Activated CD4-positive, alpha-beta T cell treated with anti-CD3 and anti-CD28 coated beads, Interleukin-2, amount 50 U/mL, for 16 hours (primary cell): Measurements from ENCODE around the gene NFATC1.

Experiments
- DNase-seq: peaks from one replicate; pipeline ENCODE4 v3.0.0-alpha.2; 2020

The NFATC1 gene

DNA sequence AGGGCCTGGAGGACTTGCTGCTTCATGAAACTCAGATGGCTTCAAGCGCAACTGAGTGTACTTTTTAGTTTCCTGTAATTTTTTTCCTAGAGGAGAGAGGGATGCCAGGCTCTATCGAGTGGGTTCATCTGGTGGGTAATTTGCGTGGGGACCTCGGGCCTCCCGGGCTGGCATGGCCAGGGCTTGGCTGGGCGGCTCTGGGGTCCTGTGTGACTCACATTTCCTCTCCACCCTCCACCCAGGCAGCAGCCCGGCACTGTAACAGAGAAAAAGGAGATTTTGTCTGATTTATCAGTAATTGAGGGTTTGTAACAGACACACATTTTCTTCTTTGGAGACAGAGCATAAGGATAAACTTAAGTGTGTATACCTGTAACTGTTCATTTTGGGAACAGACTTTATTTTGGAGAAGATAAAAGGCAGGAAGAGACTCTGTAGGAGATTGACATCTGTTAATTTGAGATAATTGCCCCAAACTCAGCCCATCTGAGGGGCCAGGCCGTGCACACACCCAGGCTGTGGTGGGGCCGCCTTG is 64.3 kb downstream of the NFATC1 start:
- no peak for DNase-seq

DNA sequence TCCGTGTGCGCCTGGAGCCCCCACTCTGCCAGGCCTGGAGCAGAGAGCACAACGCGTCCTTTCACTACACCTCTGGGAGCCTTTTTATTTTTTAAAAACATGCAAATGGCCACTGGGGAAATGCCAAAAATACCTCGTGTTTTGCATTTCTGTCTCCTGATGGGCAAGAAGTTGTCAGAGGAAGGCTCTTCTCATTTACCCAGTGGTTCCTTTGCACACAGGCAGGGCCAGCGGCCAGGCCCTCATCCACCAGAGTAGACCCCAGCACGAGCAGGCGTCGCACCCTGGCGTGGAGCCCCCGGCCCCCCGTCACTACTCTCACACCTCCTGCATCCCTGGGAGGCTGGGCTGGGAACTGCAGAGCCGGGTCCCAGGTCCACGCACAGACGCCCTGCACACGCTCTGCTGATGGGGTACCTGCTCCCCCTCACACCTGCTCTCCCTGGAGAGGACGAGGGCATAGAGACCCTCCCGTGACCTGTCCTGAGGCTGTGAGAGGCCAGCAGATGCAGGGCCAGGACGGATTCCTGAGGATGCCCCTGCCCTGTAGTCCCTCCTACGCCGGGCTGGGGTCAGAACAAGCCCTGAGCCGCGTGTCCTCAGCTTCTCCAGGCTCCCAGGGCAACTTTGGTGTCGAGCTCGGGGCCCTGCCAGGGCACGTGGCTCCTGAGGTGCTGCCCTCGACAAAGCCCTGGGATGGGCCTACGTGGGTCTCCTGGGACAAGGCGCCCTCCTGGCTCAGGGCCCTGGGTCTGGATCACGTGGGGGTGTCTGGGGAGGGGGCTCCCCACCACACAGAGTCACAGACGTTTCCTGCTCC is 65.0 kb downstream of the NFATC1 start:
- no peak for DNase-seq

DNA sequence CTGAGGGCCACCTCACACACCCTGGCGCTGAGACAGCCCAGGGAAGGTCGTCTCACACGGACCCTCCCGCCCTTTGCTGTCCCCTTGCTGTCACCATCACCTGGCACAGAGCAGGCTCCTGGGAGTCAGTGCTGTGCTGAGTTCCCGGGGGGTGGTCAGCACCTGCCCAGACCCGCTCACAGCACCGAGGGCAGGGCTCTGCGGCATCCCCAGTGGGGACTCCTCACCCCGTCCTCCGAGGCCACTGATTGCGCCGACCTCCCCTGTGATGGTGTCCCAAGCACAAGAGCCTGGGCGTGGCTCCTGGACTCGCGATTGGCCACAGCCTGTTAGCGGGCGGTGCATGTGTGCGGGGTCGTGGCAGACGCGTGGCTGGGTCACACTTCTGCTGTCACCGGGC is 65.9 kb downstream of the NFATC1 start:
- no peak for DNase-seq

DNA sequence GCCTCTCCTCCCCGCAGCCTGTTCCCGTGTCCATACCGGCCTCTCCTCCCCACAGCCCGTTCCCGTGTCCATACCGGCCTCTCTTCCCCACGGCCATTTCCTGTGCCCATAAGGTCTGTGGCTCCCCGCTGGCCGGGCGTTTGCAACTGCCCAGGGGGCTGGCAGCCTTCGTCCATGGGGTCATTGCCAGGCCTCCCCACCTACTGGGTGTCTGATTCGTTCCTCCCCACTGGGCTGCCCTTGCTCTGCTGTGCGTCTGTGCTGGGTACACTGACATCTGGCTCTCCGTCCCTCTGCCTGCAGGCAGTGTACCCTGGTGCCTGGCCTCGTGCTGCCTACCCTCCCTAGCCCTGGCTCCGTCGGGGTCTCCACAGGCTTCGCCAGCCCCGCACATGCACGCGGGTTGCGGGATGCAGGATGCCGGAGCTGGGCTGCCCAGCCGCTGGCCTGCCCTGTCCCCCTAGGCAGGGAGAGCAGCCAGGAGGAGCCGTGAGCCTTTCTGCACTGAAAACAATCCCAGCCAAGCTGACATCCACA is 67.8 kb downstream of the NFATC1 start:
- DNase-seq = no peak

DNA sequence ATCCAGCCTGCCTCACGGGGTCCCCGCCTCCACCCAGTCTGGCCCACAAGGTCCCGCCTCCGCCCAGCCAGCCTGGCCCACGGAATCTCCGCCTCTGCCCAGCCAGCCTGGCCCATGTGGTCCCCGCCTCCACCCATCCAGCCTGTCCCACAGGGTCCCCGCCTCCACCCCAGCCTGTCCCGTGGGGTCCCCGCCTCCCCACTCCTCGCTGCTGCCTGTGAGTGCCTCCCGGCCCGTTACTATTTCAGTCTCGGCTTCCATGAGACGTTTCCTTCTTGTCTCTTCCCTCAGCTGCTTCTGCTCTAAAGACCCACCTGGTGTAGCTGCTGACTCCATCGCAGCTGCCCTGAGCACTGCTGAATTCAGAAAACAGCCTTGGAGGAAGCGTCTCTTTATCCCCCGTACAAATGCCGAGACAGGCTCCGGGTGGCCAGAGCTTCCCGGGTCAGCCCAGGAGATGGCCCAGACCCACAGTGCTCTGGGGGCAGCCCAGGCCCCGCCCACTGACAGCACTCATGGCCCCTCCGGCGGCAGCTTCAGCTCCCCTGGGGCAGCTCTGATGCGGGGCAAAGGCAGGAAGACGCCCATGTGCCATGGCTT is 69.8 kb downstream of the NFATC1 start:
- no peak for DNase-seq

DNA sequence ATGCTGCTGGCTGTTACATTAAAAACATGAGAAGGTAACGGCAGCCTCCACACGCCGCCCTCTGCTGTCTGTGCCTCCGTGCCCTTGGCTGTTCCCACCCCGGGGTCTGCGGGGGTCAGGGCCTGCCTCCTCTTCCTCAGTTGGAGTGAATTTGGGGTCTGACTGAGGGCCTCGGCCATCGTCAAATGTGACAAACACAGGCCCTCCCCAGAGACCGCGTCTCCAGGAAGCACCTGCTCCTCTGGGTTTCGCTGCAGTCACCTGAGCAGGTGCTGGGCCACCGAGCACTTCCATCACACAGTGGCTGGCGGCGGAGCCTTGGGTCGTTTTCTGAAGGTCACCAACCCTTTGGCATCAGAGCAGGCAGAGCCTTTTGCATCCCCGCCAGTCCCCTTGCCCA is 70.9 kb downstream of the NFATC1 start:
- no peak for DNase-seq

DNA sequence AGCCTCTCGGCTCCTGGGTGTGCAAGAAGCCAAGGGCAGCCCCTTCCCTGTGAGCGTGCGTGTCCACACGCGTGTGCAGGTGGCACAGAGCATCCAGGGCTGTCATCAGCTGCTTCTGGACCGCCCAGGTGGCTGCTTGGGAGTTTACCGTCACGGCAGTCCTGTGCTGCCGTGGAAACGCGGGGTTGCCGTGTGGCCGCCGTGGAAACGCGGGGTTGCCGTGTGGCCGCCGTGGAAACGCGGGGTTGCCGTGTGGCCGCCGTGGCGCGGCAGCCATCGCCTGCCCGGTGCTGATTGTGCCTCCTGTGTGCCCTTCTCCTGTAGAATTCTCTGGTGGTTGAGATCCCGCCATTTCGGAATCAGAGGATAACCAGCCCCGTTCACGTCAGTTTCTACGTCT is 71.4 kb downstream of the NFATC1 start:
- DNase-seq = no peak

DNA sequence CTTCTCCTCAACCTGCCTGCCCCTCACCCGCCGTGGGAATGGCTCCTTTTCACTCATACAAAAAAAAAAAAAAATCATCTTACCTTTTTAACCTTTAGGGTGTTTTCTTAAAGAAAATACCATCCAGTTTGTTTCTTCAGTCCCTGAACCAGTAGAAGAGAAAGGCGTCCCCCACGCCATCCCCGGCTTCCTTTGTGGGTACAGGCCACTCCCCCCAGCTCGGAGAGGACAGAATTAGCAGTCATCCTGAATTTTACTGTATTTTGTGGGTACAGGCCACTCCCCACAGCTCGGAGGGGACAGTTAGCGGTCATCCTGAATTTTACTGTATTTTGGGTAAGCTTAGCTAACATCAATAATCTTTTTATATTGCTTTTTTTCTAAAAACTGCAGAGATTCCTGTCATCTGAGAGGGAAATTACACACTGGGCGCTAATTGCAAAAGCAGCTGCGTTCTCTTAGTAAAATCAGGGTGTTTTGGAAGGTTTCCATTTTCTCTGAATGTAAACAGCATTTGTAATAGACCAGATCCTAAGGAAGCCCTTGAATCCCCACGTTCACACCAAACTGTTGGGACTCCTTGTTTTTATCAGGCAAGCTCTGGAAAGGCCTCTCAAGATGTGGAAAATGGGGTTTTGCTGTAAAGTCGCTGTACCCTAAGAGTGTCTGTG is 72.5 kb downstream of the NFATC1 start:
- no peak for DNase-seq

DNA sequence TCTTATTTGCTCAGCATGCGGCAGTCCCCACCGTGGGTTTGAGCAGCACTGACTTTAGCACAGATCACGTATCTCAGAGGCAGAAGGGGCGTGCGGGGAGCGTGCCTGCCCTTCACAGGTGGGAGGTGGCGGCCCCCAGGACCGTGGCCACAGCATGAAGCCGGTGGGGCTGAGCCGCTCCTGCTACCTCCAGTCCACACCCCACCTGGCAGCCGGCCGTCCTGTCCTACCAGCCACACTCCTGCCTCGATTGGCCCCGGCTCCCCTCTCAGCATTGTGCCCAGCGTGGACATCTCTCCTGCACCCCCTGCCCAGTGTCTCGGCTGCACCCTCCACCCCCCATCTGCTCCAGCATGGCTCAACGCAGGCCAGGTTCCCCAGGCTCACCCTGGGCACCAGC is 73.6 kb downstream of the NFATC1 start:
- no peak for DNase-seq

DNA sequence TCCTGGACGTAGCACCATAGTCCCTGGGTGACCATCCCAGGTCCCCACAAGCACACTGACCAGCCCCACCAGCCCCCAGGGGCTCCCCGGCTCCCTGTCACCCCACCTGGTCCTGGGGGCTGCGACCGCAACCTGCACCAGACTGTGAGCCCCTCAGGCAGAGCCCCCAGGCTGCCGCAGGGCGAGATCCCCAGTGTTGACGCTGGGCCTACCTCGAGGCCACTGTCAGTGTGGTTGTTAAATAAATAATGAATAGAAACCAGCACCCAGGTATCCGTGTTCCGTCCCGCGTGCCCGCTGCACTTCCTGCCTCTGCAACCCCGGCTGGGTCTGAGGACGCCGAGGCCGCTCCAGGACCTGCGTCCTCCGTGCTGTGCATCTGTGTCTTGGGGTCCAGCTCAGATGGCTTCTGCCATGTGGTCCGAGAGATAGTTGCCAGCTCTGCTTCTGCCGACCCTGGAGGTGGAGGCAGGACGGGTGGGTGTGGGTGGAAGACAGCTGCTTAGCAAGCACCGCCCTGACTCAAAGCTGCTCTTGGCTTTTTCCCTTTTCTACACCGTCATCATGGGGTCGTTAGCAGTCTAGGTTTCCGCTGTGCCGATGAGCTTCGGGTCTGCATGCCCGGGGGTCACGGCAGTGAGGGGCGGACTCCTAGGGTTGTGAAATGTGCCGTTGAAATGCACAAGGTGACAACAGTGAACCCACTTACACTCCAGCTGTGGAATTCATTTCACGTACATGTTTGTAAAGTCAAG is 74.2 kb downstream of the NFATC1 start:
- DNase-seq = no peak

DNA sequence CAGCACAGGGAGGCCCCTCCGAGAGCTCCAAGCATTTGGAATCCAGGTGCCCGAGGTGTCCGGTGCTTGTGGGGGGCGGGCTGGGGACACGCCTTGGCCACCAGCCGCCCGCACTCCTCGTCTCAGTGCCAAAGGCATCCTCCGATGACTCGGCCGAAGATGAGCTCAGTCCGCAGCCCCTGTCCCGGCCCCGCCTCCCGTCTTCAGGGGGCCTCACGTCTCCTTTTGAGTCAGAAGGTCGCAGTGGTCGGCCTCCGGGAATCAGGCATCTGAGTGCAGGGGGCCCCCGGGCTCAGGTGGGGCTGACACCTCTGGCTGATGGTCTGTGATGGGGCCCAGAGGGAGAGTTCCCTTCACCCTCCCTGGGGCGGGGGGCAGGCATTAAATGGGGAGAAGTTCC is 74.8 kb downstream of the NFATC1 start:
- DNase-seq = no peak

DNA sequence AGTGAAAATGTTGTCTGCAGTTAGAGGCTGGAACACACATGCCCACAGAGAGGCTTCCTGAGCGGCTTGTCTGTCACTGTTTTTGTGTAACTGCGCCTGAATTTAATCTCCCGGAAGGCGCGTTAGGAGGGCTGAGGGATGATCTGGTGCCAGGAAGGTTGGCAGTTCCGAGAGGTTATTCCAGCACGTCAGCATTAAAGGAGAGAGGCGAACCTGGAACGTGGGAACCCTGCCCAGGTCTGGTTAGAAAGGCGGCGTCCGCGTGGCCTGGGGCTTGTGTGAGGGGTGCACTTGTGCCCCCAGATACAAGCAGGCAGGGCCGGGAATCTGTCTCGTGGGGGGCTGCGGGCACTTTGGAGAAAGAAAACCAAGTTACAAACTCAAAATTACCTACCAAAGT is 75.3 kb downstream of the NFATC1 start:
- DNase-seq = no peak

DNA sequence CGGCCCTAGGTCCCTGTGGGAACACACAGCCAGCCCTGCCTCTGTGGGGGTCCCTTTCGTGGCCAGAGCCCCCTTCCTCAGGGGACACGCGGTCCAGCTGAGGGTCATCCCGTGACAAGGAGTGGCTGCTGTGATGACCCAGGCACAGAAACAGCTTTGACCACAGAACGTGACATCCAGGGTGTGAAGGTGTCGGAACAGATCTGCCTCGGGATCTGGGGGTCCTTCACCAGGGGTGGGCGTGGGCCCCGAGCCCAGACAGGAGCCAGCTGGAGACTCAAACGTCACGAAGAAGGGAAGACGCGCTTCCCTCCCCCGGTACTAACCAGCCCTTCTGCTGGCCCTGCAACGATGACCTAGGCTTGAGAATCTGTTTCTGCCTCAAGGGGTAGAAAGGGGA is 75.9 kb downstream of the NFATC1 start:
- DNase-seq = no peak

DNA sequence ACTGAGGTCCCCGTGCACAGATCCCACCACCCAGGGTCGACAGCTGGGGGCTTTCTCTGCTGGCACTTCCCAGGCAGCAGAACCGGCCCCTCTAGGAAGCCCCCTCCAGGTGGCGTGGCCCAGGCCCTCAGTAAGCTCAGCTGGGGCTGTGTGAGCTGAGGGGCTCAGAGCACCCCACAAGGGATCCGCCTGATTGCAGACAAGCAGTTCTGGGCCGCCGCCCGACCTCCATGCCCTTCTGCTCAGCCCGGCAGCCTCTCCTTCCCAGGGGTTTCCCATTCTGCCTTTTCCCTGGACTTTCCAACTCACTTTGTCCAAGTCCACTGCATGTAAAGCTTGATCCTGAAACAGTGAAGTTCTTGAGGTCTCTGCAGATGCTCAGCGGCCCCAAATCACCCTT is 76.4 kb downstream of the NFATC1 start:
- no peak for DNase-seq

DNA sequence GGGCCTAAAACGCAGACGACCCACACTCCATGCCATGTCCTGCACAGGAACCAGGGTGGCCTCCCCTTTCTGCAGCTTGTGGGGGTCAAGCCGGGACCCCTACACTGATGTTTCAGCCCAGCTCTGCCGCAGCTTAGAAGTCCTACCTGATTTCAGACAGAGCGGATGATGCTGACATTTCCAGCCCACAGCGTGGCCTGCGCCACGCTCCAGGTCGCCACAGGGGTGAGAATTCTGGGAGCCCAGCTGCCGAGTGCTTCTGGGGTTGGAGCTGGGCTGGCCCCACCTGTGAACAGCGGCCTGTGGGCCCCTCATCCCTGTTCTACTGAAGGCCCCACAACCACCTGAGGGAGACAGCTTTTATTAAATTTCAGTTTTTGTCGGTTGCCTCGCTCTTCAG is 77.2 kb downstream of the NFATC1 start:
- no peak for DNase-seq

DNA sequence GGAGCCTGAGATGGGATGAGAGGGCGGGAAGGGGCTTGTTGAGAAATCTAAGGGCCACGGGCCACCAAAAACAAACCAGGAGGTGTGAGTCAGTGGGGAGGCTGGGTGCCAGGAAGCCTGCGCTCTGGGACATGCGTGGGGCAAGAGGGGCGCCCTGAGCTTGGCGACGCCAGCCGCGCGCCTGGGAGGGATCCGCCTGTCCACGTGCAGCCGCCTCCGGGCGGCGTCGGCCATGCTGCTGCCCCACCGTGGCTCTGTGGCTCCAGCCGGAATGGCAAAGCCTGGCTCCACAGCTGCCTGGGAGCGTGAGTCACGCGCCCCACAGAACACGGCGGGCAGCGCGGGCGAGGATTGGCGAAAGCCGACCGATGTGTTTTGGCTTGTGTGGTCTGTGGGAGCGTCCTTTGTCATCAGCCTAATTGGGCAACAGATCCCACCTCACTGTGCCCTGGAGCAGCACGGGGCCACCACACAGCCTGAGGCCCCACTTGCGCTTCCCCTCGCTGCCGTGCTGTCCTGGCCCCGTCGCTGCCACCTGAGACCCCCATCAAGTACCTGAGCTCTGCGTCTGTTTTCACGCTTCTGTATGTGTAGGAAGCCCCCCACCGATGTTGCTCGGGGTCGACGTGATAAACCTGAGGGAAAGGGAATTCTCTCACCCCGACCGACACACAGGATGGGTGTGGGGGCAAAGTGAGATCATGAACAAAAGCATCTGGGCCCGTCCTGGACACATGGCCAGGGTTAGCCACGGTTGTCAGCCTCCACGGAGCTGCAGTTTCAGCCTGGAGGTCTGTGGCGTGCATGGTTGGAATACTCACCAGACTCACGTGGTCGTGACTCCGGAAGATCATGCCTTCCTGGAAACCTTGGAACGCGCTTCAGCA is 80.5 kb downstream of the NFATC1 start:
- DNase-seq = no peak

DNA sequence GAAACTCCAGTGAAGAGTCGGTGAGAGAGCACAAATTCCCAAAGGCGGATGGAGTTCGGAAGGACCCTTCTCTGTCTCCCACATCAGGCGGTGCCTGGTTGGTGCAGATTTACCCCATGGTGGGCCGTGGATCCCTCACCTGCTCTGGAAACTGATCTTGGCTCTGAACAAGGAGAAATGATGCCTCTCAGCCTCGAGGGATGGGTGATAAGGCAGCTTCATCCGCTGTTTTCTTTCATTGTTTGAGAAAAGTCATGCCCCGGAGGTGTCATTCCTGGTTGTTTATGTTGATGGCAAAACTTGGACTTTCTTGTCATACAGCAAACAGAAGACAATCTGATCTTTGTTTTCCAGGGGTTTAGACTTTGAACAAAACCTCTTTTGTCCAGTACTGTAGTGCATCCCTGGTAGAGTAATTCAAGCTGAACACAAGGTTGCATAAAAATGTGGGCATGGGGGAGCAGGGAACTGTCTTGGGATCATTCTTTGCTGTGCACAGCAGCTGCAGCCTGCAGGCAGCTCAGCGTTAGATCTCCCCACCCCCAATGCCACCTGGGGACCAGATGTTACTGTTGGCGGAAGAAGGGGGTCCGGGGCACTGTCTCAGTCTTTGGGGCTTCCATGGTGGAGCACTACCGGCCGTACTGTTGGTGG is 81.3 kb downstream of the NFATC1 start:
- DNase-seq = no peak

DNA sequence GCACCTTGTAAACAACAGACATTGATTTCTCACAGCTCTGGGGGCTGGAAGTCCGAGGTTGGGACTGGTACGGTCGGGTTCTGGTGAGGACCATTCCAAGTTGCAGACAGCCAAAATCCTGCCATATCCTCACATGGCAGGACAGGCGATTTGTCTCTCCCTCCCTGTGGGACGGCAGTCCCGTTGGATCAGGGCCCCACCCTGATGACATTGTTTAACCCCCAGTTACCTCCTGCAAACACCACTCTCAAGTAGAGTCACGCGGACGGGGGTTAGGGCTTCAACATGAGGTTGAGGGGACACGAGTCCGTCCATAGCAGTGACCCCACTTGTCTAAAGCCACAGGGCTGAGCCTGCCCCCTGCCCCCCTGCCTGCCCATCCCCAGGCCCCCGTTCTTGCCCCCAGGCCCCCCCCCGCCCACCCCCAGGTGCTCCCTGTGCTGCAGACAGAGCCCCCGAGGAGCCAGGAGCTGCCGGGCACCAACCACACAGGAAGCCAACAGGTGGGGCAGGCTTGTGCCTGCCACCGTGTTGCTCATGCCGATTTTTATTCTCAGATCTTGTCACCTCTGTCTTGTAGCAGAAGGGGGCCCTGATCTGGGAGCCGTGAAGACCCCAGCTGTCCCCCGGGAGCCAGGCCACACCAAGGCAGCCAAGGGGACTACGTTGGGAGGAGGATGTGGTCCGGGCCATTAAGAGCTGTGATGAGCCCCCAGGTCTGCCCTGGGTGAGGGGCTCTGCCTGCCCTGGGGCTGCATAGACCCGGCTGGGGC is 82.2 kb downstream of the NFATC1 start:
- no peak for DNase-seq

DNA sequence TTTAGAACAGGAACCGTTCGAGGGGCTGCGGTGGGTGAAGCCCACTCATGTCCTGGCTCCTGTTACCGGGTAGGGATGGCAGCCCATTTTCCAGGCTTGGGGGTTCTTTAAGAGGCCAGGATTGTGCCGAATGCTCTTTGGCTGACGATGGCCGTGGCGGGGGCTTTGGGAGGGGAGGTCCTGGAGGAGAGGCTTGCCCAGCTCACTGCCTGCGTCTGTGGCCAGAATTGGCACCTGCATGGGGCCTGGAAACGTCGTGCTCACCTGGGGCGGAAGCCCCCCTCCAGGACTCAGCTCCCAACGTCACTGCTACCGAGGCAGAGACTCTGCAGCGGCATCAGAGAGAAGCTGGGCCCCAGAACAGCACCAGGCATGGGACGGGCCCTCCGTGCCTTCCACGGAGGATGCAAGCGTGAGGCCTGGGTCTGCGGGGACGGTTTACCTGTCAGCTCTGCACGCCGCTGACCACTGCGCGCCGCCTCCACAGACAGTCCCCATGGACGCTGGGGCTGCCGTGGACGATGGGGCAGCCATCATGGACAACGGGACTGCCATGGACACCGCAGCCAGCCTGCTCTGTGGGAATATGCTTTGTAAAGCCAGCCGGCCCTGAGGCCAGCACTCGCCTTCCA is 82.9 kb downstream of the NFATC1 start:
- no peak for DNase-seq
